ENCODE data around the gene DAGLA. TPM values are rescaled to one million over a fixed set of nuclear protein-coding genes. Genes with fewer than 3 reads are reported as not detected.

Gene DAGLA
- total RNA-seq, 1 donor: 0.94 TPM

DNA sequence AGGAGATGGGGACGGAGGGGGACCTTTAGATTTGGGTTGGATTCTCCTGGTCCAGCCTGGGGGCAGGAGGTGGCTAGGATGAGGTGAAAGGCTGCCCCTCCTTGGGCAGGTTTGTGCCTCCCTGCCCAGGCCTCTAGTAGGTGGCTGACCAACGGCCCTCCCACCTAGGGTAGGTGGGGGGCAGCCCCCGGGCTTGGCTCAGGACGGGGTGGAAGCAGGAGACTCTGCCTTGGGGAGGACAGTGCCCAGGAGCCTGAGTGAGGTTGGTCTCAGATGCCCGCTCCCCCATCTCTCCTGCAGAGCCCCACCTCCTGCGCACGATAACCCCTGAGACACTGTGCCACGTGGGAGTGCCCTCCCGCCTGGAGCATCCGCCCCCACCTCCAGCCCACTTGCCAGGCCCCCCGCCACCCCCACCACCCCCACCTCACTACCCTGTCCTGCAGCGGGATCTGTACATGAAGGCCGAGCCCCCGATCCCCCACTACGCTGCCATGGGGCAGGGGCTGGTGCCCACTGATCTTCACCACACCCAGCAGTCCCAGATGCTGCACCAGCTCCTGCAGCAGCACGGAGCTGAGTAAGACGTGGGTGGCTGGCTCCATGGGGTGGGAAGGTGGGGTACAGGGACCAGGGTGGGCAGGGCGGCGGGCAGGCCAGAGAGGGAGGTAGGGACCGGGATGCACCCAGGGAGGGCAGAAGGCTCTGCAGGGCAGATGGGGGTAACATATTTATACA, 89.9 kb downstream of the DAGLA start:
- no peak overlapping the region for H3K4me3 ChIP-seq (ENCODE audit: low read length)
- no peaks in the 10 kb centered on the region for H3K9me3 ChIP-seq (ENCODE audit: low read depth, low read length)
- H3K4me1 ChIP-seq (ENCODE audit: insufficient read depth, low read length): peaks cover 7% of the 10 kb centered on the region
- no peaks in the 10 kb centered on the region for H3K27me3 ChIP-seq (ENCODE audit: insufficient read depth, low read length)

- no peaks in the 10 kb centered on the region for H3K27me3 ChIP-seq (ENCODE audit: insufficient read depth, low read length)
- H3K4me3 ChIP-seq (ENCODE audit: low read length): no peak overlapping the region
- peaks cover 7% of the 10 kb centered on the region for H3K4me1 ChIP-seq (ENCODE audit: insufficient read depth, low read length)
- no peaks in the 10 kb centered on the region for H3K9me3 ChIP-seq (ENCODE audit: low read depth, low read length)
These were observed 91.2 kb downstream of the DAGLA start for GRCh38 chr11:61771195-61771894.

GRCh38 chr11:61771985-61772455, 91.8 kb downstream of the DAGLA start:
- Histone ChIP-seq H3K4me3 (ENCODE audit: low read length) (no peak overlapping the region), H3K4me1 (ENCODE audit: insufficient read depth, low read length) (peaks cover 12% of the 10 kb centered on the region), H3K27me3 (ENCODE audit: insufficient read depth, low read length) (no peaks in the 10 kb centered on the region), H3K9me3 (ENCODE audit: low read depth, low read length) (no peaks in the 10 kb centered on the region)

GRCh38 chr11:61773356-61773755, 93.2 kb downstream of the DAGLA start:
- no peaks in the 10 kb centered on the region for H3K9me3 ChIP-seq (ENCODE audit: low read depth, low read length)
- H3K4me3 ChIP-seq (ENCODE audit: low read length): no peak overlapping the region
- peaks cover 19% of the 10 kb centered on the region for H3K4me1 ChIP-seq (ENCODE audit: insufficient read depth, low read length)
- H3K27me3 ChIP-seq (ENCODE audit: insufficient read depth, low read length): no peaks in the 10 kb centered on the region

GRCh38 chr11:61773809-61774208, 93.6 kb downstream of the DAGLA start:
- Histone ChIP-seq H3K9me3 (ENCODE audit: low read depth, low read length) (no peaks in the 10 kb centered on the region), H3K4me1 (ENCODE audit: insufficient read depth, low read length) (peaks cover 19% of the 10 kb centered on the region), H3K4me3 (ENCODE audit: low read length) (no peak overlapping the region), H3K27me3 (ENCODE audit: insufficient read depth, low read length) (no peaks in the 10 kb centered on the region)

DNA sequence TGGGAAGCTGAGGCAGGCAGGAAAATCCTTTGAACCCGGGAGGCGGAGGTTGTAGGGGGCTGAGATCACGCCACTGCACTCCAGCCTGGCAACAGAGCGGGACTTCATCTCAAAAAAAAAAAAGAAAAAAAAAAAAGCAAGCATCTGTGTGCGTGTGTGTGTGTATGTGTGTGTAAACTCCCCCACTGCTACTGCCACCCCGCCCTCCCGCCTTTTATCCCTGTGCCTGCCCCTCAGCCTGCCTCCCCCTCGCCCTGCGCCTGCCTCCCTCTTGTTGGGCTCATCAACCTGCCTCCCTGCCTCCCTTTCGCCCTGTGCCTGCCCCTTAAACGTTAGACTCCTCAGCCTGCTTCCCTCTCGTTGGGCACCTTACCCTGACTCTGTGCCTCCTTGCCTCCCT, 94.2 kb downstream of the DAGLA start:
- Histone ChIP-seq H3K9me3 (ENCODE audit: low read depth, low read length) (no peaks in the 10 kb centered on the region), H3K4me3 (ENCODE audit: low read length) (no peak overlapping the region), H3K27me3 (ENCODE audit: insufficient read depth, low read length) (no peaks in the 10 kb centered on the region), H3K4me1 (ENCODE audit: insufficient read depth, low read length) (peaks cover 19% of the 10 kb centered on the region)

- Histone ChIP-seq H3K4me3 (ENCODE audit: low read length) (no peak overlapping the region), H3K27me3 (ENCODE audit: insufficient read depth, low read length) (no peaks in the 10 kb centered on the region)
These were observed 94.9 kb downstream of the DAGLA start for GRCh38 chr11:61775106-61775505.

DNA sequence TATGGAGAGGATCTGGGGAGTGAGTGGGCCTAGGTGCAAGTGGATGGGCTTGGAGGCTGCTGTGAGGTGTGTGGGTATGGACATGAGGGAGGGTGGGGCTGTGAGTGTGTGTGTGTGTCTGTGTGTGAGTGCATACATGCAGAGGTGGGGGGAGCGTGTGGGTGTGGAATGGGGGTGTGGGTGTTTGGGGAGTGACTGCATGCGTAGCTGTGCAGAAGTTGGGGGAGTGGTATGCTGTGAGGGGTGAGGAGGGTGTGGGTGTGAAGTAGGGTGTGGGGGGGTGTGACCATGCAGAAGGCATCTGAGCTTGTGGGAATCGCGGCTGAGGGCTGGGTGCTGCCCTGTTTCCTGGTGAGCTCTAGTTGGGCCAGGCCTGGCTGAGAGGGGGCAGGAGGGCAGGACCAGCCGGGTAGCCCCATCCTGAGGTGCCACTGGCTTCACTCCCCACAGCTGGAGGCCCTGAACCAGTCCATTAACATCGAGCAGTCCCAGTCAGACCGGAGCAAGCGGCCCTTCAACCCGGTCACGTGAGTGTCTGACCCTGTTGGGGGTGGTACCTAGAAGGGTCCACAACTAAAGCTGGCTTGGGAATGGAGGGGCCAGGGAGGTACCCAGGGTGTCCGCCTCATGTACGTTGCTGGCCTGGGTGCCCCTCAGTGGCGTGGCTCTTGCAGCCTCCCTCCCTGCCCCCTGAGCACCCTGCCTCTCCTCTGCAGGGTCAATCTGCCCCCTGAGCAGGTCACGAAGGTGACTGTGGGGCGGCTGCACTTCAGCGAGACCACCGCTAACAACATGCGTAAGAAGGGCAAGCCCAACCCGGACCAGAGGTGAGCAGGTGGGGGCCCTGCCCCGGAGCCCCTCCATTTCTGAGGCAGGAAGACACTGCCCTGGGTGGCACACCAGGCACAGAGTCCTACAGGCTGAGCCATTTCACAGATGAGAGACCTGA, 95.7 kb downstream of the DAGLA start:
- H3K9me3 ChIP-seq (ENCODE audit: low read depth, low read length): no peaks in the 10 kb centered on the region
- H3K4me3 ChIP-seq (ENCODE audit: low read length): no peak overlapping the region
- H3K4me1 ChIP-seq (ENCODE audit: insufficient read depth, low read length): peaks cover 19% of the 10 kb centered on the region
- no peaks in the 10 kb centered on the region for H3K27me3 ChIP-seq (ENCODE audit: insufficient read depth, low read length)

More at GRCh38 chr11:61775106-61775505, 94.9 kb downstream of the DAGLA start:
- no peaks in the 10 kb centered on the region for H3K9me3 ChIP-seq (ENCODE audit: low read depth, low read length)
- H3K4me1 ChIP-seq (ENCODE audit: insufficient read depth, low read length): peaks cover 19% of the 10 kb centered on the region

DNA sequence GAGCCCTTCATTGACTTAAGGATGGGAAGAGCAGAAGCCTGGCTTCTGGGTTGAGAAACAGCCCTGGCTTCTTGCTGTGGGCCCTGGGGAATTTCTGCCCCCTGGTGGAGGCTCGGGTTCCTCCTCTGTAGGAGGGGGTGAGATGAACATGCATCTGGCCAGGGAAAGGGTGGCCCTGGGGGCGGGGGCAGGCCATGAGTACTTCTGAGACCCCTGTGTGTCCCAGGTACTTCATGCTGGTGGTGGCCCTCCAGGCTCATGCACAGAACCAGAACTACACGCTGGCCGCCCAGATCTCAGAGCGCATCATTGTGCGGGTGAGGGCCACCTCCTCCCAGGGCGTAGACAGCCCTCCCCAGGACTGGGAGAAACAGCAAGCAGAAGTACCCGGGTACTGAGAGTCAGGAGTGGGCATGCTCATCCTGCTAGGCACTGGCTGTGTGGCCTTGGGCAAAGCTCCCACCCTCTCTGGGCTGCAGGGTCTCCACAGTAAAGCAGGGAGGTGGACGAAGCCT, 96.4 kb downstream of the DAGLA start:
- H3K27me3 ChIP-seq (ENCODE audit: insufficient read depth, low read length): no peaks in the 10 kb centered on the region
- no peaks in the 10 kb centered on the region for H3K9me3 ChIP-seq (ENCODE audit: low read depth, low read length)
- H3K4me1 ChIP-seq (ENCODE audit: insufficient read depth, low read length): peaks cover 19% of the 10 kb centered on the region
- no peak overlapping the region for H3K4me3 ChIP-seq (ENCODE audit: low read length)

GRCh38 chr11:61777234-61778090, 97.3 kb downstream of the DAGLA start:
- H3K27me3 ChIP-seq (ENCODE audit: insufficient read depth, low read length): no peaks in the 10 kb centered on the region
- H3K9me3 ChIP-seq (ENCODE audit: low read depth, low read length): no peaks in the 10 kb centered on the region
- H3K4me3 ChIP-seq (ENCODE audit: low read length): no peak overlapping the region
- peaks cover 16% of the 10 kb centered on the region for H3K4me1 ChIP-seq (ENCODE audit: insufficient read depth, low read length)

GRCh38 chr11:61778357-61778886, 98.2 kb downstream of the DAGLA start:
- H3K27me3 ChIP-seq (ENCODE audit: insufficient read depth, low read length): no peaks in the 10 kb centered on the region
- H3K4me1 ChIP-seq (ENCODE audit: insufficient read depth, low read length): peaks cover 12% of the 10 kb centered on the region
- no peak overlapping the region for H3K4me3 ChIP-seq (ENCODE audit: low read length)
- no peaks in the 10 kb centered on the region for H3K9me3 ChIP-seq (ENCODE audit: low read depth, low read length)

DNA sequence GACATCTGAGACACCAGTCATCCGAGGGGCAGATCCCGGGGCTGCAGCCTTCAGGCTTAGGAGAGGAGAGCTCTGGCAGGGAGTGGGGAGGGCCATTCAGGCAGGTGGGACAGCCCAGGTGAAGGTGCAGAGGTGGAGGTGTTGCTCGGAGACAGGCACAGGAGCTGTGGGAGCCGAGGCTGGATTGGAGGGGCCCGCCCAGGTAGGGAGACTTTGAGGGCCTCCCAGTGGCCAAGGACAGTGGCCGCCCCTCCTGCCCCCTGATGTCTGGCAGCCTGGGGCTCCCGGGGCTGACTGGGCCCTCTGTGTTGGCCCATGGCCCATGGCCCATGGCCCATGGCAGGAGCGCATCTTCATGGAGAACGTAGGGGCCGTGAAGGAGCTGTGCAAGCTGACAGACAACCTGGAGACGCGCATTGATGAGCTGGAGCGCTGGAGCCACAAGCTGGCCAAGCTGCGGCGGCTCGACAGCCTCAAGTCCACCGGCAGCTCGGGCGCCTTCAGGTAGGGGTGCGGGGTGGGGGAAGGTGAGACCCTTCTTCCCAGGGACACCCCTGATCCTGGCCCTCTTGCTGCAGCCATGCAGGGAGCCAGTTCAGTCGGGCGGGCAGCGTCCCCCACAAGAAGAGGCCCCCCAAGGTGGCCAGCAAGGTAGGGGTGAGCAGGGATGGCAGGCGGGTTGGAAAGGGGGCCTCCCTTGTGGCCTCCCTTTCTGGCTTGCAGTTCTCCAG, 98.9 kb downstream of the DAGLA start:
- no peak overlapping the region for H3K4me3 ChIP-seq (ENCODE audit: low read length)
- no peaks in the 10 kb centered on the region for H3K27me3 ChIP-seq (ENCODE audit: insufficient read depth, low read length)

More for the DNA sequence above, 98.9 kb downstream of the DAGLA start:
- Histone ChIP-seq H3K9me3 (ENCODE audit: low read depth, low read length) (no peaks in the 10 kb centered on the region), H3K4me1 (ENCODE audit: insufficient read depth, low read length) (peaks cover 12% of the 10 kb centered on the region)

All from mononuclear cell (primary cell).